ENCODE data around the gene LRWD1.

LRWD1 gene

GRCh38 chr7:102464577-102465280 is at the start of gene LRWD1, which contains the start of gene ALKBH4:
Gene LRWD1 (plus strand): TSS chr7:102464984. CDS start chr7:102465081, 97 bp downstream.
Gene ALKBH4 (minus strand): TSS chr7:102464863. CDS start chr7:102464836, 27 bp downstream.
- DNase-seq: peak; percentile 92

- peak; percentile 60 for DNase-seq
Measured at GRCh38 chr7:102415685-102416225, 49.0 kb upstream of the LRWD1 start.

- no peak for DNase-seq
Measured at GRCh38 chr7:102416406-102416805, 48.4 kb upstream of the LRWD1 start.

- no peak for DNase-seq
Measured at GRCh38 chr7:102417105-102417504, 47.7 kb upstream of the LRWD1 start.

- DNase-seq: no peak
Measured at GRCh38 chr7:102418592-102418991, 46.2 kb upstream of the LRWD1 start.

- DNase-seq: no peak
Measured at GRCh38 chr7:102421706-102422240, 43.0 kb upstream of the LRWD1 start.

- no peak for DNase-seq
Measured at GRCh38 chr7:102424129-102424551, 40.6 kb upstream of the LRWD1 start.

GRCh38 chr7:102424787-102425218 is 40.0 kb upstream of the LRWD1 start:
- DNase-seq: no peak

GRCh38 chr7:102425639-102426267 is 39.0 kb upstream of the LRWD1 start:
- peak; percentile 76 for DNase-seq

GRCh38 chr7:102426268-102427018 is 38.3 kb upstream of the LRWD1 start:
- DNase-seq: peak; percentile 45

GRCh38 chr7:102427019-102427405 is 37.8 kb upstream of the LRWD1 start:
- no peak for DNase-seq

GRCh38 chr7:102429141-102429899 is 35.5 kb upstream of the LRWD1 start:
- DNase-seq: no peak

- peak; percentile 51 for DNase-seq
Measured at GRCh38 chr7:102431617-102432298, 33.0 kb upstream of the LRWD1 start.

- DNase-seq: no peak
Measured at GRCh38 chr7:102432442-102433218, 32.2 kb upstream of the LRWD1 start.

- peak; percentile 81 for DNase-seq
Measured at GRCh38 chr7:102433219-102434038, 31.4 kb upstream of the LRWD1 start, which contains the start of gene ORAI2. Gene ORAI2 (plus strand): TSS chr7:102433575. CDS start chr7:102438957, 5,382 bp downstream.

- no peak for DNase-seq
Measured at GRCh38 chr7:102434039-102434486, 30.7 kb upstream of the LRWD1 start.

GRCh38 chr7:102436118-102436517 is 28.7 kb upstream of the LRWD1 start:
- DNase-seq: no peak

GRCh38 chr7:102439963-102440795 is 24.6 kb upstream of the LRWD1 start:
- DNase-seq: no peak

Data from activated effector memory CD4-positive, alpha-beta T cell treated with Interleukin-2 at 50 U/mL for 16 hours (primary cell).